PC-9 (cell line): ENCODE results near the gene LCN10. TPM values are rescaled to one million over a fixed set of nuclear protein-coding genes. Genes with fewer than 3 reads are reported as not detected.

Experiments
- BruUV-seq: library from RNA; stranded (reverse); fragments of 400-500 nt; replicated peaks from 2 replicates; lab custom pipeline; 2021; lab: Mats Ljungman, UMichigan
- CTCF ChIA-PET: fragments of 300-600 bp; sonication (Branson Sonifier 250); formaldehyde crosslinking; loops from one replicate; lab custom pipeline; 2022; ENCODE audit warnings: antibody characterized with exemption; lab: Charles Lee
- POLR2A ChIA-PET: fragments of 300-600 bp; sonication (Branson Sonifier 250); formaldehyde crosslinking; loops from one replicate; lab custom pipeline; 2022; ENCODE audit warnings: antibody characterized with exemption; ENCODE audit not compliant: unreplicated experiment; lab: Charles Lee
- DNase-seq, 2 experiments: peaks; one replicate each; pipeline versions ENCODE4 v3.0.0 to v3.0.0-alpha.2; 2015 to 2022; ENCODE audit warnings: mixed read lengths in 1 of 2
- H2AFZ ChIP-seq: fragments of 200-600 bp; sonication (generic); 2 replicates; pipeline ENCODE4 v1.8.1; 2017; ENCODE audit warnings: antibody characterized with exemption
- H3F3A ChIP-seq: fragments of 200-600 bp; sonication (generic); 2 replicates; pipeline ENCODE4 v1.8.1; 2017; ENCODE audit warnings: antibody characterized with exemption, mild to moderate bottlenecking, low read depth; ENCODE audit not compliant: insufficient read depth
- H3K27ac ChIP-seq: fragments of 200-600 bp; sonication (generic); 2 replicates; pipeline ENCODE4 v1.6.1; 2016; ENCODE audit warnings: mixed run types
- H3K27me3 ChIP-seq: fragments of 200-600 bp; sonication (generic); 2 replicates; pipeline ENCODE4 v1.6.1; 2016; ENCODE audit warnings: low read depth, mixed run types; ENCODE audit not compliant: insufficient read depth
- H3K36me3 ChIP-seq: fragments of 200-600 bp; sonication (generic); 2 replicates; pipeline ENCODE4 v1.6.1; 2016; ENCODE audit warnings: low read depth, mixed run types
- H3K4me1 ChIP-seq: fragments of 200-600 bp; sonication (generic); replicated peaks from 2 replicates; pipeline ENCODE4 v1.6.1; 2016; ENCODE audit warnings: mixed run types; ENCODE audit not compliant: insufficient read depth
- H3K4me2 ChIP-seq: fragments of 200-600 bp; sonication (generic); 2 replicates; pipeline ENCODE4 v1.6.1; 2017; ENCODE audit warnings: mixed run types
- H3K4me3 ChIP-seq: fragments of 200-600 bp; sonication (generic); 2 replicates; pipeline ENCODE4 v1.6.1; 2016; ENCODE audit warnings: mixed run types
- H3K79me2 ChIP-seq: fragments of 200-600 bp; sonication (generic); 2 replicates; pipeline ENCODE4 v1.6.1; 2017; ENCODE audit warnings: low read depth, mixed run types
- H3K9me2 ChIP-seq: fragments of 200-600 bp; sonication (generic); 2 replicates; pipeline ENCODE4 v1.8.1; 2017; ENCODE audit warnings: mild to moderate bottlenecking; ENCODE audit not compliant: insufficient read depth
- H3K9me3 ChIP-seq: fragments of 200-600 bp; sonication (generic); 2 replicates; pipeline ENCODE4 v1.8.1; 2016; ENCODE audit warnings: low read depth; ENCODE audit not compliant: insufficient read depth
- H4K20me1 ChIP-seq: fragments of 200-600 bp; sonication (generic); 2 replicates; pipeline ENCODE4 v1.8.1; 2017; ENCODE audit not compliant: insufficient read depth
- CTCF ChIP-seq: fragments of 200-600 bp; sonication (generic); conservative IDR thresholded peaks from 2 replicates; pipeline ENCODE4 v1.6.1; 2017; ENCODE audit warnings: mixed run types, antibody characterized with exemption, mild to moderate bottlenecking, moderate library complexity
- EZH2 ChIP-seq: fragments of 200-600 bp; sonication (generic); IDR thresholded peaks from 2 replicates; pipeline ENCODE4 v1.8.0; 2017; ENCODE audit warnings: antibody characterized with exemption, low read depth
- intact Hi-C: fragments of 100-400 bp; cut with micrococcal nuclease; formaldehyde crosslinking; loops from one replicate; pipeline ENCODE4 v1.10.0; 2022; ENCODE audit not compliant: unreplicated experiment
- total RNA-seq: library from RNA; stranded (reverse); gene quantifications from 2 replicates; pipeline ENCODE4 v1.2.3, GENCODE V29; 2021

Gene LCN10
- total RNA-seq, 1 experiment from 2014 or later = 0.94 TPM

- Histone ChIP-seq H3K4me2 (peak overlapping the region; percentile 91), H4K20me1 (no peaks in the 10 kb centered on the region), H2AFZ (no peak overlapping the region), H3F3A (peaks cover 42% of the 10 kb centered on the region), H3K4me3 (no peak overlapping the region), H3K27me3 (no peaks in the 10 kb centered on the region), H3K27ac (no peak overlapping the region), H3K9me2 (no peaks in the 10 kb centered on the region), H3K4me1 (peaks cover 47% of the 10 kb centered on the region), H3K79me2 (no peaks in the 10 kb centered on the region), H3K9me3 (no peaks in the 10 kb centered on the region), H3K36me3 (no peaks in the 10 kb centered on the region)
- DNase-seq = no peak
- TF ChIP-seq EZH2 (no peak), CTCF (no peak)
- ChIA-PET POLR2A (no interaction called here), CTCF (no interaction called here)
- intact Hi-C loops = no loop called here
- BruUV-seq = no TSS peak
Observed at GRCh38 chr9:136696502-136696901, 46.2 kb downstream of the LCN10 start.

GRCh38 chr9:136695955-136696354, 46.8 kb downstream of the LCN10 start:
- H3K79me2 ChIP-seq = no peaks in the 10 kb centered on the region
- POLR2A ChIA-PET = interaction anchor here (0.5 kb wide), 1 partner anchor 11 kb away, joined by 3 read pairs; no protein-coding TSS in a partner anchor
- no TSS peak for BruUV-seq
- no peaks in the 10 kb centered on the region for H3K9me2 ChIP-seq
- CTCF ChIA-PET = interaction anchor here (0.6 kb wide), 1 partner anchor 13 kb away, joined by 6 read pairs; no protein-coding TSS in a partner anchor
- peaks cover 42% of the 10 kb centered on the region for H3F3A ChIP-seq
- no peaks in the 10 kb centered on the region for H4K20me1 ChIP-seq
- no peak for DNase-seq
- TF ChIP-seq EZH2 (no peak), CTCF (no peak)
- H3K27me3 ChIP-seq = no peaks in the 10 kb centered on the region
- H2AFZ ChIP-seq = no peak overlapping the region
- peak overlapping the region; percentile 91 for H3K4me2 ChIP-seq
- peak overlapping the region; percentile 94 for H3K27ac ChIP-seq
- H3K4me3 ChIP-seq = no peak overlapping the region
- peaks cover 47% of the 10 kb centered on the region for H3K4me1 ChIP-seq
- intact Hi-C loops = loop anchor here (2.0 kb wide), 5 partner anchors 15 to 211 kb away; no protein-coding TSS in a partner anchor
- H3K9me3 ChIP-seq = no peaks in the 10 kb centered on the region
- H3K36me3 ChIP-seq = no peaks in the 10 kb centered on the region

- CTCF ChIA-PET = interaction anchor here (0.6 kb wide), 1 partner anchor 14 kb away, joined by 6 read pairs; no protein-coding TSS in a partner anchor
- Histone ChIP-seq H3K4me1 (peaks cover 47% of the 10 kb centered on the region), H3K79me2 (no peaks in the 10 kb centered on the region), H4K20me1 (no peaks in the 10 kb centered on the region), H3K27me3 (no peaks in the 10 kb centered on the region), H3K4me3 (no peak overlapping the region), H3K9me3 (no peaks in the 10 kb centered on the region), H3K9me2 (no peaks in the 10 kb centered on the region), H3K36me3 (no peaks in the 10 kb centered on the region), H3F3A (peaks cover 42% of the 10 kb centered on the region), H3K4me2 (peak overlapping the region; percentile 91), H3K27ac (peak overlapping the region; percentile 94), H2AFZ (no peak overlapping the region)
- intact Hi-C loops = loop anchor here (2.0 kb wide), 5 partner anchors 15 to 211 kb away; no protein-coding TSS in a partner anchor
- no TSS peak for BruUV-seq
- POLR2A ChIA-PET = interaction anchor here (0.5 kb wide), 2 partner anchors 12 to 589 kb away, joined by 3 to 5 read pairs; no protein-coding TSS in a partner anchor
- peak; percentile 95 to 97 for DNase-seq
- TF ChIP-seq EZH2 = no peak
- TF ChIP-seq CTCF = no peak
Observed at GRCh38 chr9:136695435-136695895, 47.3 kb downstream of the LCN10 start.
